IMR-90 (cell line): ENCODE results near the gene PPM1F. TPM values are rescaled to one million over a fixed set of nuclear protein-coding genes. Genes with fewer than 3 reads are reported as not detected.

ENCODE experiments used
- ATAC-seq: fragments of 200-7000 bp; cut with Tn5 transposase; 2 replicates; pipeline ENCODE4 v1.9.1; 2020; ENCODE audit warnings: low read depth, mild to moderate bottlenecking, moderate library complexity
- BruUV-seq: library from RNA; stranded (reverse); fragments of 400-500 nt; replicated peaks from 2 replicates; lab custom pipeline; 2021; lab: Mats Ljungman, UMichigan
- CTCF ChIA-PET: fragments of 300-600 bp; formaldehyde crosslinking; extraction: SDS; loops from one replicate; lab custom pipeline; 2021; ENCODE audit warnings: antibody characterized with exemption; lab: Yijun Ruan, JAX
- POLR2A ChIA-PET: fragments of 300-600 bp; sonication (Branson Sonifier 250); formaldehyde crosslinking; loops from one replicate; lab custom pipeline; 2022; ENCODE audit warnings: antibody characterized with exemption; ENCODE audit not compliant: unreplicated experiment; lab: Charles Lee
- DNase-seq: peaks from one replicate; pipeline ENCODE4 v3.0.0; 2013
- H2AFZ ChIP-seq: replicated peaks from 2 replicates; pipeline ENCODE3; 2013; ENCODE audit warnings: low read length, mild to moderate bottlenecking; ENCODE audit not compliant: poor library complexity
- H2AK5ac ChIP-seq: 2 replicates; pipeline ENCODE4 v1.6.1; 2013; ENCODE audit warnings: low read depth, low read length, inconsistent platforms
- H2AK9ac ChIP-seq: replicated peaks from 2 replicates; pipeline ENCODE3; 2013; ENCODE audit warnings: mild to moderate bottlenecking, low read depth, low read length, moderate library complexity; ENCODE audit not compliant: poor library complexity
- H2BK120ac ChIP-seq: 2 replicates; pipeline ENCODE4 v1.6.1; 2013; ENCODE audit warnings: low read depth, low read length, inconsistent platforms
- H2BK15ac ChIP-seq: 3 replicates; pipeline ENCODE4 v1.6.1; 2013; ENCODE audit warnings: low read depth, low read length, inconsistent platforms
- H2BK20ac ChIP-seq: 2 replicates; pipeline ENCODE4 v1.6.1; 2013; ENCODE audit warnings: low read depth, mild to moderate bottlenecking, inconsistent platforms, low read length, moderate library complexity
- H2BK5ac ChIP-seq: 2 replicates; pipeline ENCODE4 v1.6.1; 2013; ENCODE audit warnings: mild to moderate bottlenecking, low read depth, low read length, inconsistent platforms; ENCODE audit not compliant: poor library complexity, severe bottlenecking
- H3K14ac ChIP-seq: replicated peaks from 2 replicates; pipeline ENCODE4 v1.6.1; 2013; ENCODE audit warnings: low read depth, low read length, inconsistent platforms
- H3K18ac ChIP-seq: 2 replicates; pipeline ENCODE4 v1.6.1; 2013; ENCODE audit warnings: low read depth, low read length, control low read depth
- H3K23ac ChIP-seq: 2 replicates; pipeline ENCODE4 v1.6.1; 2013; ENCODE audit warnings: low read depth, low read length, inconsistent platforms
- H3K27ac ChIP-seq: 2 replicates; pipeline ENCODE4 v1.5.1; 2013; ENCODE audit warnings: mild to moderate bottlenecking, control low read depth, low read length; ENCODE audit not compliant: insufficient read depth
- H3K27me3 ChIP-seq: 2 replicates; pipeline ENCODE4 v1.6.1; 2013; ENCODE audit warnings: low read length; ENCODE audit not compliant: control insufficient read depth, insufficient read depth
- H3K36me3 ChIP-seq: 2 replicates; pipeline ENCODE4 v1.6.1; 2013; ENCODE audit warnings: low read length, mixed read lengths; ENCODE audit not compliant: control insufficient read depth, insufficient read depth
- H3K4ac ChIP-seq: 2 replicates; pipeline ENCODE4 v1.6.1; 2013; ENCODE audit warnings: low read depth, low read length, inconsistent platforms
- H3K4me1 ChIP-seq: 2 replicates; pipeline ENCODE4 v1.6.1; 2013; ENCODE audit warnings: low read length, mixed read lengths; ENCODE audit not compliant: control insufficient read depth, insufficient read depth
- H3K4me2 ChIP-seq: 2 replicates; pipeline ENCODE4 v1.6.1; 2013; ENCODE audit warnings: low read depth, mild to moderate bottlenecking, control low read depth, low read length, moderate library complexity
- H3K4me3 ChIP-seq: 2 replicates; pipeline ENCODE4 v1.5.1; 2013; ENCODE audit warnings: low read depth, mild to moderate bottlenecking, control low read depth, low read length, moderate library complexity; ENCODE audit not compliant: insufficient read depth
- H3K56ac ChIP-seq: 2 replicates; pipeline ENCODE4 v1.6.1; 2013; ENCODE audit warnings: low read length, inconsistent platforms; ENCODE audit not compliant: insufficient read depth; ENCODE audit errors: extremely low read depth
- H3K79me1 ChIP-seq, 2 experiments: 2 replicates each; pipeline ENCODE4 v1.6.1; 2013; ENCODE audit warnings: low read length in 2 of 2, inconsistent platforms in 1 of 2, low read depth in 1 of 2
- H3K9ac ChIP-seq: 2 replicates; pipeline ENCODE4 v1.6.1; 2013; ENCODE audit warnings: low read depth, low read length, control low read depth
- H3K9me1 ChIP-seq: 2 replicates; pipeline ENCODE4 v1.6.1; 2013; ENCODE audit warnings: low read length, inconsistent platforms; ENCODE audit not compliant: insufficient read depth
- H3K9me3 ChIP-seq: 2 replicates; pipeline ENCODE4 v1.6.1; 2013; ENCODE audit warnings: low read length; ENCODE audit not compliant: control insufficient read depth, insufficient read depth
- H4K20me1 ChIP-seq: 2 replicates; pipeline ENCODE4 v1.6.1; 2013; ENCODE audit warnings: low read length, inconsistent platforms; ENCODE audit not compliant: insufficient read depth
- H4K5ac ChIP-seq: 2 replicates; pipeline ENCODE4 v1.6.1; 2013; ENCODE audit warnings: mild to moderate bottlenecking, low read depth, low read length, control low read depth
- H4K8ac ChIP-seq, 2 experiments: 2 replicates each; pipeline ENCODE4 v1.6.1; 2013; ENCODE audit warnings: low read depth in 2 of 2, low read length in 2 of 2, control low read depth in 1 of 2, inconsistent platforms in 1 of 2
- H4K91ac ChIP-seq: 2 replicates; pipeline ENCODE4 v1.6.1; 2013; ENCODE audit warnings: low read depth, low read length, inconsistent platforms; ENCODE audit not compliant: insufficient read depth
- RAD21 ChIP-seq: IDR thresholded peaks from 2 replicates; pipeline ENCODE4 v1.6.1; 2012; ENCODE audit warnings: low read length, improper control_type of control experiment
- WGBS, 2 experiments: methylation state at CpG; one replicate each; pipeline versions ENCODE4 v1.1.5 to v1.1.7; 2013; ENCODE audit warnings: missing lambda C conversion rate in 2 of 2; ENCODE audit not compliant: insufficient read length in 1 of 2; ENCODE audit errors: extremely low coverage in 2 of 2; 5-methylcytosine and 5-hydroxymethylcytosine counted together
- dilution Hi-C: fragments of 300-500 bp; cut with HindIII; formaldehyde crosslinking; loops from one replicate; pipeline ENCODE4 v1.14.3; 2018; ENCODE audit warnings: low sequenced_read_pairs; ENCODE audit not compliant: unreplicated experiment
- in situ Hi-C: fragments of 300-500 bp; cut with MboI; formaldehyde crosslinking; loops from 3 replicates; pipeline ENCODE4 v1.14.3; 2019; ENCODE audit warnings: low sequenced_read_pairs, inconsistent platforms, mixed read lengths
- intact Hi-C: fragments of 100-400 bp; cut with micrococcal nuclease; formaldehyde crosslinking; loops from 2 replicates; pipeline ENCODE4 v1.10.0; 2022
- polyA plus RNA-seq, 3 experiments: library from polyadenylated mRNA; depleted of rRNA; stranded (reverse); fragments of >200 nt; gene quantifications; 2 replicates each; pipeline ENCODE4 v1.2.3, GENCODE V29; 2012; ENCODE audit warnings: low replicate concordance in 1 of 3
- total RNA-seq: library from RNA; depleted of rRNA; stranded (reverse); fragments of >200 nt; gene quantifications from 2 replicates; pipeline ENCODE4 v1.2.3, GENCODE V29; 2012

Gene PPM1F
- total and polyA plus RNA-seq, 2 of the 4 experiments (the other 2 are of a cell fraction): 20.8 to 30.3 TPM

- Histone ChIP-seq H3K9me3 (no peaks in the 10 kb centered on the region), H3K4ac (no peak overlapping the region), H3K36me3 (peaks cover 85% of the 10 kb centered on the region), H4K5ac (no peak overlapping the region), H2AFZ (no peak overlapping the region), H2BK15ac (no peak overlapping the region), H2AK9ac (no peak overlapping the region), H3K27me3 (no peaks in the 10 kb centered on the region), H3K4me3 (no peak overlapping the region), H2AK5ac (no peak overlapping the region), H3K4me2 (no peak overlapping the region), H3K14ac (no peak overlapping the region), H3K4me1 (no peaks in the 10 kb centered on the region), H2BK20ac (no peak overlapping the region), H4K8ac (no peak overlapping the region), H3K23ac (no peak overlapping the region), H2BK5ac (no peak overlapping the region), H3K9ac (no peak overlapping the region), H4K91ac (no peak overlapping the region), H3K18ac (no peak overlapping the region), H3K79me1 (peaks cover 8 to 11% of the 10 kb centered on the region in 2 experiments; a peak in 3 of 4 replicates), H3K9me1 (no peaks in the 10 kb centered on the region), H4K20me1 (0 out of 2 replicates have a peak, but pooled peaks cover 6% of the 10 kb centered on the region), H3K56ac (no peak overlapping the region), H3K27ac (no peak overlapping the region), H2BK120ac (no peak overlapping the region)
- 100% methylated on average over 1 of the region's 5 CpGs; no CpG with 5 or more reads in 1 of the 2 experiments for WGBS, 2 experiments
- ChIA-PET POLR2A (no interaction called here), CTCF (no interaction called here)
- intact Hi-C loops (no loop called here), in situ Hi-C loops (no loop called here), dilution Hi-C loops (no loop called here)
- BruUV-seq: no TSS peak
- ATAC-seq (no peak), DNase-seq (no peak)
- TF ChIP-seq RAD21: no peak
Measured at GRCh38 chr22:21968452-21969129, 15.9 kb upstream of the PPM1F start.
